HCT116 (cell line): ENCODE measurements around the gene CSNK1D.

Experiments
- CEBPB ChIP-seq: IDR thresholded peaks from 2 replicates; pipeline ENCODE4 v1.6.1; 2012; ENCODE audit warnings: low read depth
- CTCF ChIP-seq, 3 experiments: fragments of 200-600 bp in 1 of 3; sonication (generic) in 1 of 3; IDR thresholded peaks in 2 of 3; conservative IDR thresholded peaks in 1 of 3; 2 replicates each; pipeline ENCODE4 v1.5.1; 2012 to 2017; ENCODE audit warnings: low read depth in 2 of 3, low read length in 2 of 3, antibody characterized with exemption in 1 of 3, borderline replicate concordance in 1 of 3, control low read depth in 1 of 3, mild to moderate bottlenecking in 1 of 3, mixed read lengths in 1 of 3, mixed run types in 1 of 3, moderate library complexity in 1 of 3; ENCODE audit not compliant: insufficient read depth in 1 of 3
- EZH2 ChIP-seq: fragments of 200-600 bp; sonication (generic); IDR thresholded peaks from 2 replicates; pipeline ENCODE4 v1.6.1; 2017; ENCODE audit warnings: antibody characterized with exemption, mixed run types
- POLR2A ChIP-seq: IDR thresholded peaks from 2 replicates; pipeline ENCODE4 v1.7.0; 2011; ENCODE audit warnings: borderline replicate concordance; ENCODE audit not compliant: insufficient read depth, insufficient read length; ENCODE audit errors: extremely low read depth
- SP1 ChIP-seq: IDR thresholded peaks from 2 replicates; pipeline ENCODE4 v1.6.1; 2012; ENCODE audit warnings: low read depth
- YY1 ChIP-seq: IDR thresholded peaks from 2 replicates; pipeline ENCODE4 v1.6.1; 2011; ENCODE audit warnings: low read length, low read depth, moderate library complexity, mild to moderate bottlenecking; ENCODE audit not compliant: insufficient replicate concordance; ENCODE audit errors: extremely low read depth
- ZNF274 ChIP-seq: fragments of 200-500 bp; sonication (Bioruptor generic); IDR thresholded peaks from 2 replicates; pipeline ENCODE4 v1.6.1; 2014; ENCODE audit warnings: mild to moderate bottlenecking, low read depth, low read length, inconsistent platforms

- TF ChIP-seq POLR2A, result no peak
- no peak for TF ChIP-seq CTCF (IDR thresholded peaks at IDR 0.05 in 2 of 3, conservative IDR thresholded peaks at IDR 0.05 in 1 of 3; ENCODE audit: borderline replicate concordance in 1 of 3, insufficient read depth in 1 of 3, low read depth in 2 of 3, low read length in 2 of 3)
- no peak for TF ChIP-seq CEBPB
- TF ChIP-seq SP1, result no peak
- TF ChIP-seq EZH2, result no peak
- no peak for TF ChIP-seq YY1
- no peak for TF ChIP-seq ZNF274
Observed at GRCh38 chr17:82275326-82275725, 1.8 kb upstream of the CSNK1D start.
